GM23248 (cell line): Measurements from ENCODE around the gene ANGPTL2. TPM values are rescaled to one million over a fixed set of nuclear protein-coding genes. Genes with fewer than 3 reads are reported as not detected.

ENCODE experiments used
- DNase-seq: peaks from one replicate; pipeline ENCODE4 v3.0.0-alpha.2; 2015
- H2AFZ ChIP-seq: fragments of 200-600 bp; sonication (generic); 2 replicates; pipeline ENCODE4 v1.6.1; 2016; ENCODE audit warnings: antibody characterized with exemption
- H3F3A ChIP-seq: fragments of 200-600 bp; sonication (generic); 2 replicates; pipeline ENCODE4 v1.6.1; 2016; ENCODE audit warnings: mild to moderate bottlenecking, antibody characterized with exemption, mixed run types; ENCODE audit not compliant: insufficient read depth
- H3K27ac ChIP-seq: fragments of 200-600 bp; sonication (generic); 2 replicates; pipeline ENCODE4 v1.5.1; 2016; ENCODE audit warnings: mild to moderate bottlenecking
- H3K27me3 ChIP-seq: fragments of 200-600 bp; sonication (generic); replicated peaks from 2 replicates; pipeline ENCODE4 v1.6.1; 2016; ENCODE audit warnings: mild to moderate bottlenecking; ENCODE audit not compliant: insufficient read depth
- H3K36me3 ChIP-seq: fragments of 200-600 bp; sonication (generic); 2 replicates; pipeline ENCODE4 v1.6.1; 2016; ENCODE audit warnings: low read depth, mild to moderate bottlenecking
- H3K4me1 ChIP-seq: fragments of 200-600 bp; sonication (generic); 2 replicates; pipeline ENCODE4 v1.6.1; 2016; ENCODE audit warnings: mild to moderate bottlenecking; ENCODE audit not compliant: insufficient read depth
- H3K4me2 ChIP-seq: fragments of 200-600 bp; sonication (generic); one replicate; pipeline ENCODE4 v1.6.1; 2016; ENCODE audit warnings: mild to moderate bottlenecking; ENCODE audit not compliant: unreplicated experiment
- H3K4me3 ChIP-seq: fragments of 200-600 bp; sonication (generic); 2 replicates; pipeline ENCODE4 v1.5.1; 2016; ENCODE audit warnings: mild to moderate bottlenecking
- H3K79me2 ChIP-seq: fragments of 200-600 bp; sonication (generic); 2 replicates; pipeline ENCODE4 v1.6.1; 2016; ENCODE audit warnings: mild to moderate bottlenecking; ENCODE audit not compliant: insufficient read depth
- H3K9ac ChIP-seq: fragments of 200-600 bp; sonication (generic); 2 replicates; pipeline ENCODE4 v1.6.1; 2016; ENCODE audit warnings: mild to moderate bottlenecking
- H3K9me2 ChIP-seq: fragments of 200-600 bp; sonication (generic); 2 replicates; pipeline ENCODE4 v1.6.1; 2016; ENCODE audit warnings: mixed run types, mild to moderate bottlenecking, moderate library complexity; ENCODE audit not compliant: insufficient read depth
- H3K9me3 ChIP-seq: fragments of 200-600 bp; sonication (generic); one replicate; pipeline ENCODE4 v1.6.1; 2017; ENCODE audit warnings: low read depth
- H4K20me1 ChIP-seq: fragments of 200-600 bp; sonication (generic); 2 replicates; pipeline ENCODE4 v1.6.0; 2016; ENCODE audit not compliant: insufficient read depth
- EZH2 ChIP-seq: fragments of 200-600 bp; sonication (generic); IDR thresholded peaks from 2 replicates; pipeline ENCODE4 v1.6.1; 2018; ENCODE audit warnings: antibody characterized with exemption, mild to moderate bottlenecking; ENCODE audit not compliant: insufficient read depth, poor library complexity, severe bottlenecking
- EZH2phosphoT487 ChIP-seq: fragments of 200-600 bp; sonication (generic); IDR thresholded peaks from 2 replicates; pipeline ENCODE4 v1.6.1; 2018; ENCODE audit warnings: antibody characterized with exemption, moderate library complexity, mild to moderate bottlenecking, low read depth; ENCODE audit not compliant: insufficient read depth
- WGBS, 2 experiments: methylation state at CpG; one replicate each; pipeline ENCODE4 v1.1.6; 2015 to 2017; ENCODE audit warnings: low lambda C conversion rate in 2 of 2, low coverage in 1 of 2; ENCODE audit errors: missing lambda C conversion rate in 2 of 2; 5-methylcytosine and 5-hydroxymethylcytosine counted together
- in situ Hi-C: fragments of 300-500 bp; cut with MboI; formaldehyde crosslinking; loops from 2 replicates; pipeline ENCODE4 v1.15.0; 2020
- polyA plus RNA-seq: library from polyadenylated mRNA; unstranded; fragments of >200 nt; fragmentation: Nextera tagmentation; extraction: Ambion mirVana; gene quantifications from 2 replicates; pipeline ENCODE4 v1.2.1, GENCODE V29; 2016
- total RNA-seq: library from RNA; depleted of rRNA; stranded (reverse); fragments of >200 nt; shearing (Covaris generic); gene quantifications from 2 replicates; pipeline ENCODE4 v1.2.3, GENCODE V29; 2014

The ANGPTL2 gene
- total and polyA plus RNA-seq, 2 experiments from 2014 or later: 8.8 to 12.3 TPM

DNA sequence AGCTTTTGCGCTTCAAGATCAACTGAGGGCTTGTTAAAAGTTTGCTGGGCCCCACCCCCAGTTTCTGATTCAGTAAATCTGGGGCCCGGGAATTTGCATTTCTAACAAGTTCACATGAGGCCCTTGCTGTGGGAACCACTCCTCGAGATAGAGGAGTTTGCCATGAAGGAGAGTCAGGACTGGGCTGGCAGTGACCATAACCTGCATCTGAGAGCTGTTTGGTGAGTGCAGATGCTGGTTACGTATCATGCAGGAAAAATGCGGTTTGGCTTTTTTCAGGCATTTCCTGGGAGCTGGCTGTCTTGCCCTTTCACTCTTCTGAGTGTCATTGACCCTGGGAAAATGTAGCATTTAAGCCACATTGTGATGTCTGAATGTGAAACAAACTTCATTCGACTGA is 9.4 kb upstream of the ANGPTL2 start:
- Histone ChIP-seq H3K79me2 (no peaks in the 10 kb centered on the region), H3K4me1 (peaks cover 58% of the 10 kb centered on the region), H3K36me3 (no peaks in the 10 kb centered on the region), H3K27ac (peak overlapping the region; percentile 95), H3K27me3 (no peaks in the 10 kb centered on the region), H3K9me2 (no peaks in the 10 kb centered on the region), H3K9me3 (no peaks in the 10 kb centered on the region), H2AFZ (peak overlapping the region; percentile 68), H3K9ac (peak overlapping the region; percentile 75), H3K4me2 (peak overlapping the region; percentile 66), H4K20me1 (no peaks in the 10 kb centered on the region), H3F3A (peaks cover 39% of the 10 kb centered on the region), H3K4me3 (no peak overlapping the region)
- in situ Hi-C loops: no loop called here
- TF ChIP-seq EZH2phosphoT487: no peak
- TF ChIP-seq EZH2: no peak
- WGBS, 2 experiments: 75 to 78% methylated on average over 6 of the region's 6 CpGs
- peak; percentile 73 for DNase-seq

DNA sequence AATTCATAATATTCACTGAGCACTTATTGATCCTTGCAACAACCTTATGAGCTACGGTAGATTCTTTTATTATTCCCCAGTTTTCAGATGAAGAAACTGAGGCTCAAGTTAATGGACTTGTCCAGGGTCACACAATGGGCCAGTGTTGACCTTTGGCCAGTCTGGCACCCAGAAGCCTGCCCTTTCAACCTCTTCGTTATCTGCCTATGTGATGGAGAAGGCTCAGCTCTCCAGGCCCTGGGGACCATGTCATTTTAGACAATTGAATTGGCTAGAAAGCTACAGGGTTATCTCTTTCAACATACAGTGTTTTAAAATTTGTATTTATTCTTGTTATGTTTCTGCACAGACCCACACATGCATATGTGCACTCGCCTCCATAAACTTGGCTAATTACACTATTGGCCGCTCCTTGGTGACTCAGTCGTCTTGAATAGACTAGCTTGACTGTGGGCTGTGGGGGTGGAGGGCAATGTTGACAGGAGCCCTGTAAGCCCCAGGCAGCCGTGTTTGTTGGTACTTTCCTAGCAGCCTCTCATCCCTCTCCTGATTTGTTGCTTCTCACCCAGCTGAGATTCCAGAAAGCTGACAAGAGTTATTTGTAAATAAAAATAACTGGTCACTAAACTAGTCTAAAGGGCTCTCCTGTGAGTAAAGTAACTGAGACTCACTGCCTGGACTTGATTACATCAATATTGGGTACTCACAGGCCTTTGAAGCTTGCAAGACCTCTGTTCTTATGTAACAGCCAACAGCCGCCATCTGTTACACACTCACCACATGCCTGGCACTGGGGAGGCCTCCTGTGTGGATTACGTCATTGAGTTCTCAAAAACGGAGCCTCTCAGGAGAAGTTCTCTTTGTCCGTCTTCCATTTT is 8.5 kb upstream of the ANGPTL2 start:
- Histone ChIP-seq H3K9ac (peak overlapping the region; percentile 75), H3F3A (peaks cover 39% of the 10 kb centered on the region), H3K27ac (peak overlapping the region; percentile 95), H2AFZ (peak overlapping the region; percentile 68), H3K9me2 (no peaks in the 10 kb centered on the region), H3K4me1 (peaks cover 58% of the 10 kb centered on the region), H3K79me2 (no peaks in the 10 kb centered on the region), H3K9me3 (no peaks in the 10 kb centered on the region), H4K20me1 (no peaks in the 10 kb centered on the region), H3K27me3 (no peaks in the 10 kb centered on the region), H3K4me2 (peak overlapping the region; percentile 66), H3K4me3 (no peak overlapping the region), H3K36me3 (no peaks in the 10 kb centered on the region)
- TF ChIP-seq EZH2 (no peak), EZH2phosphoT487 (no peak)
- in situ Hi-C loops: no loop called here
- 15 to 17% methylated on average over 10 of the region's 10 CpGs for WGBS, 2 experiments
- DNase-seq: peak; percentile 98

DNA sequence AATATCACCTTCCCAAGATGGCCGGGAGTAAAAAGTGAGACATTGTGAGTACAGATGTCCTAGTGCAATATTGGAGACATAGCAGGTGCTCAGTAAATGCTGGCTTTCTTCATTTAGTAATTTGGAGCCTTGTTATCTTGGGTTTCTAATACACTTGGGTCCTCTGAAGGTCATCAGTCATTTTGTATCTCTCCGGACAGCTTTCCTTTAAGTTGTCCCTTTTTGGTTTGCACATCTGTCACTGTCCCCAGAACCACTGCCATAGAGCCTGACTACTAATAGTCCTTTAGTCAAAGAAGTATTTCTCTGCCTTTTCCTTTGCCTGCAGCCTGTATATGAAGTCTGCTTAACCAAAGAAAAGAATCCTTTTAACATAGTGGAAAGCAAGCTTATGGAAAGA is 7.8 kb upstream of the ANGPTL2 start:
- Histone ChIP-seq H3K27me3 (no peaks in the 10 kb centered on the region), H3K9me2 (no peaks in the 10 kb centered on the region), H3K4me2 (peak overlapping the region; percentile 66), H3K9ac (no peak overlapping the region), H3F3A (peaks cover 39% of the 10 kb centered on the region), H4K20me1 (no peaks in the 10 kb centered on the region), H3K4me3 (no peak overlapping the region), H3K9me3 (no peaks in the 10 kb centered on the region), H3K36me3 (no peaks in the 10 kb centered on the region), H3K27ac (peak overlapping the region; percentile 95), H3K4me1 (peaks cover 58% of the 10 kb centered on the region), H2AFZ (no peak overlapping the region), H3K79me2 (no peaks in the 10 kb centered on the region)
- DNase-seq: no peak
- no peak for TF ChIP-seq EZH2
- no peak for TF ChIP-seq EZH2phosphoT487
- 59 to 62% methylated on average over 2 of the region's 2 CpGs for WGBS, 2 experiments
- in situ Hi-C loops: no loop called here

DNA sequence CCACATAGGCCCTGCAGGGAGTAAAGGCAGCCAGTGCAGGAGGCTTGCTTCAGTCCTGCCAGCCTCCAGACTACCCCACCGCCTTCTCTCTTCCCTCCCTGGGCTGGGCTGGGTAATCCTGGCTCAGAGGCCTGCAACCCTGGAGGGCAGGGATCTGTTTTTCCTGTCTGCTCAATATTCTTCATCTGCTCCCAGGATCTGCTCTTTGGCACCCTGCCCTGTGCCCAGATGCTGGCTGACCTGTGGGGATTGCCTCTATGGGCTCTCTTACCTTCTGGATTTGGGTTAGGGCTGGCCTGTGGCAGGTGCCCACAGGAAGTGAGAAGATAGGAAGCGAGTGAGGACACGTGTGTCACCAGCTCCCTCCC is 7.3 kb upstream of the ANGPTL2 start:
- in situ Hi-C loops: no loop called here
- DNase-seq: no peak
- H2AFZ ChIP-seq: no peak overlapping the region
- no peak overlapping the region for H3K4me3 ChIP-seq
- H3K4me2 ChIP-seq: no peak overlapping the region
- no peaks in the 10 kb centered on the region for H4K20me1 ChIP-seq
- TF ChIP-seq EZH2phosphoT487 (no peak), EZH2 (no peak)
- no peaks in the 10 kb centered on the region for H3K9me3 ChIP-seq
- no peaks in the 10 kb centered on the region for H3K36me3 ChIP-seq
- no peaks in the 10 kb centered on the region for H3K9me2 ChIP-seq
- peaks cover 55% of the 10 kb centered on the region for H3K4me1 ChIP-seq
- no peak overlapping the region for H3K27ac ChIP-seq
- no peaks in the 10 kb centered on the region for H3K27me3 ChIP-seq
- WGBS, 2 experiments: 89 to 96% methylated on average over 3 of the region's 3 CpGs
- H3K9ac ChIP-seq: no peak overlapping the region
- H3F3A ChIP-seq: peaks cover 37% of the 10 kb centered on the region
- no peaks in the 10 kb centered on the region for H3K79me2 ChIP-seq
